GM18868 (cell line): ENCODE data around the gene FAM117B.
A peak's percentile ranks its signal among the peaks of the same experiment; 100 is the strongest.

Experiments
- ATAC-seq: cut with Tn5 transposase; IDR thresholded peaks from one replicate; pipeline ENCODE4 v1.9.1; 2021; ENCODE audit warnings: mild to moderate bottlenecking, moderate library complexity; ENCODE audit not compliant: unreplicated experiment

FAM117B gene

GRCh38 chr2:202634556-202635427, at the start of gene FAM117B:
FAM117B (plus strand) TSS chr2:202634969; CDS start chr2:202635188, 219 bp downstream.
- peak; percentile 92 for ATAC-seq

DNA sequence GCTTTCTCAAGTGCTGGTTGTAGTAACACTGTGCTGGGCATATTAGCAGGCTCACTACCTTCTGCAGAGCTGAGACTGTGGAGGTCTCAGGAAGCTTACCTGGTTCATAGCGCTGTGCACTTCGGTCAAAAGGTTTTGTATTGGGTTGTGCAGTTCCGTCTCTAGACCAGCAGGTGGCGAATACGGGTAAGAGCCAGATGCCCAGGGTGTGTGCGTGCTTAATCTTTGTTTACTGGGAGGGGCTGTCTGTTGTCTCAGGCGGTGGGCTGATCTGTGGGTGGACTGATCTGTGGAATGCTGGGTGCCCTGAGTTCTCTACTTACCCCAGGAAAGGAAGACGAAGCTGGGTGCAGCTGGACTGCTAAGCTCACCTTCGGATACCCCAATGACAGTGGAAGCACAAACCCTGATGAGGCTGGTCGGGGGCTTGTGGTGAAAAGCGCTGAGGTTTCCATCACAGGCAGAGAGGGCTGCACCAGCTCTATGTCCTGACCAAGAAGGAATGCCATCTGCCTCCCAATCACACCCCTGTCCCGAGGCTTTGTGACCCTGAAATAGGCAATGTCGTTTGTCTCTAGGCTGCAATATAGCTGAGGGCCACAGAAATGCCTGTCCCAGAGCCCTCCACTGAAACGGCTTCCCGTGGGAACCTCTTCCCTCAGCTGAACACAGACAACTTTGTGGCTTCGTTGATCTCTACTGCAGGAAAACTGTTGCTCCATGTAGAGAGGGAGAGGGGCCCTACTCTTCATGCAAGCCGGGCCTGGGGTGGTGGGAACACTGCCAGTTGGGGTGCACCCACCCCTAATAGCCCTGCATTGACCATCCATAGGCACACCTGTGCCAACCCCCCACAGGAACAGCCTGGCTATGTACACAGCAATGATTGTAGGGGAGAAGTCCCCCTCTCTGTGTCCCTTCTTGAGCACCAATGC, 45.9 kb upstream of the FAM117B start:
- peak; percentile 89 for ATAC-seq

- ATAC-seq = no peak
These were observed 45.2 kb upstream of the FAM117B start for GRCh38 chr2:202589582-202589949.

- no peak for ATAC-seq
These were observed 42.2 kb upstream of the FAM117B start for GRCh38 chr2:202592566-202592965.

GRCh38 chr2:202599105-202599504, 35.7 kb upstream of the FAM117B start:
- ATAC-seq = no peak

DNA sequence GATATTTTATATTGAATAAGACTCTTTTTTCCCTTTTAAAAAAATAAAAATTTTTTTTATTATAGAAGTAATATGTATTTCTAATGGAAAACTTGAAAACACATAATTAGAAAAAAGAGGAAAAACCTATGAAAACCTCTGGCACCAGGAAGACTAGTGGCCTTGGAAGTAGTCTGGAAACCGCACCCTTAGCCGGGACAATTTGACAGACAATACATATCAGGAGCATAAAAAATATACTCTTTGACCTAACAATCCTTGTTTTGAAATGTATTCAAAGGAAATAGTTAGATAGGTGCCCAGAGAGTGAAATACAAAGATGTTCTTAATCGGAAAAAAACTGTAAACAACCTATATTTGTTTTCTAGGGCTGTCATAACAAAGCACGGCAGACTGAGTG, 34.9 kb upstream of the FAM117B start:
- ATAC-seq = no peak

DNA sequence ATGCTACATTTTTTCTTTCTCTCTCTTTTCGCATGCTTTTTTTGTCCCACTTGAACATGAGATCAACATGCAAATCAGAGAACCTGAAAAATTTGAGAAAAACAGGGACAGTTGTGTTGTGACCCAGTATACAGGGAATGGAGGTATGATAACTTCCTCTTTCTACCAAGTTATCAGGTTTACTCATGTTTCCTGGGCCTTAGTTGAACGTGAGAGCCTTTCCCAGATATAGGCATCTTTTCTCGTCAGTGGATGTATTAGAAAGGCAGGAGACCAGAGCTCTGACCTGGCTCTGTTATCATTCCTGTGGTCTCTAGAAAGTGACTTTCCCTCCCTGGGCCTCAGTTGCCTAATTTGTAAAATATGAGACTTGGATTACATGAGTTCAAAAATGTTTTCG, 30.1 kb upstream of the FAM117B start:
- ATAC-seq = no peak

GRCh38 chr2:202605174-202605573, 29.6 kb upstream of the FAM117B start:
- no peak for ATAC-seq

GRCh38 chr2:202608142-202608852, 26.5 kb upstream of the FAM117B start:
- ATAC-seq = peak; percentile 35

DNA sequence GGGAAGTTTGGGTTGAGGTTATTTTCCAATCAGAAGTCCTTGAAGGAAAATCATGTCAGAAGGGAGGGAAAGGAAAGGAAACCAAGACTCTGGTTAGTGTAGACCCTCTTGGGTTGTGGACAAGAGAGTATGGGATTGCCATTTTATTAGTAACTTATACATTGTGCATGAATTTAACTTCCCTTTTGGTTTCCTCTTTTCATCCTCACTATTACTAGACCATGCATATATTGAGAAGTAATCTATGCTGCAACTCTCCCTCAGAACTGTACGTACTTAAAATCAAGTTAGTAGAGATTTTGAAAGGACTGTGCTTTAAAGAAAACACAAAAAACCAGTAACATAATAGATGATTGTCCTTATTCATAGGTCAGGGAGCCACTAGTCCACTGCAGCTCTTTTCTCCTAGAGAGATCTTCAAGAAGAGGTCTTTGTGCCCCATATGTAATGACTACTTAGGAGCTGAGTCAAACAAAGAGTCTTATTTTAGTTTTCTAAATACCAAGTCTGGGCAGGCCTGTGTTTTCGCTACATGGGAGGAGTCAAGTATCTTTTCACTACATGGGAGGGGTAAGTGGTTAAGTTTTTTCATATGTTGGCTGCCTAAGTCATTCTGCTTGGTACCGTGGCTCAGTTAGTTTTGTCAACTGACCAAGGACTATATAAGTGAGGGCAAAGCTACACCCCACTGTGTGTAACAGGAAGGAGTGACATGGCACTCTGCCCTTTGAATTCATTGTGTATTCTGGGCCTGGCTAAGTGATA, 25.2 kb upstream of the FAM117B start:
- ATAC-seq = peak; percentile 94

GRCh38 chr2:202610380-202610779, 24.4 kb upstream of the FAM117B start:
- no peak for ATAC-seq

- ATAC-seq = no peak
These were observed 22.6 kb upstream of the FAM117B start for GRCh38 chr2:202612145-202612544.

DNA sequence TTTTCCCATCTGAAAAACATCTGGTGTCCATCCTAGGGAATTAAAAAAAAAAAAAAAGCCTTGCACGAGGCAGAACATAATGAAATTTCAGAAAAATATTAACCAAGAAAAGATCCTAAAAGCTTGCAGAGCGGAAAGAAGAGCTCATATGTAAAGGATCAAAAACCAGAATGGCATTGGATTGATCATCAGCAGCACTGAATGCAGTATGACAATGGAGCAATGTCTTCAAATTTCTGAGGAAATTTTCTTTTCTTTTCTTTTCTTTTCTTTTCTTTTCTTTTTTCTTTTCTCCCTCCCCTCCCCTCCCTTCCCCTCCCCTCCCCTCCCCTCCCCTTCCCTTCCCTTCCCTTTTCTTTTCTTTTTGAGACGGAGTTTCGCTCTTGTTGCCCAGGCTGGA, 21.3 kb upstream of the FAM117B start:
- ATAC-seq = no peak

DNA sequence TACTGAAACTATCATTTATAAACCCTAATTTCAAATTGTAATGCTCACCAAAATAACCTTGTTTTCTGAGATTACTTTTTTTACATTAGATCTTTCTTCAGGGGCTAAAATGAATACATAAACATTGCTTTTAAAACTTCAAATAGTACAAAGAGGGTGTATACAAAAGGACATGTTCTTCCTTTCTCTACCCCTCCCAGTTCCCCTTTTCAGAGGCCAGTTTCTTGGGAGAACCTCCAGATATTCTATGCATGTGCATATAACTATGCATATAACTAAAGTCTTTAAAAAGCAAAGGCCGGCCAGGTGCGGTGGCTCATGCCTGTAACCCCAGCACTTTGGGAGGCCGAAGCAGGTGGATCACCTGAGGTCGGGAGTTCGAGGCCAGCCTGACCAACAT, 10.6 kb upstream of the FAM117B start:
- no peak for ATAC-seq

- ATAC-seq = no peak
These were observed 7.7 kb upstream of the FAM117B start for GRCh38 chr2:202627042-202627441.

DNA sequence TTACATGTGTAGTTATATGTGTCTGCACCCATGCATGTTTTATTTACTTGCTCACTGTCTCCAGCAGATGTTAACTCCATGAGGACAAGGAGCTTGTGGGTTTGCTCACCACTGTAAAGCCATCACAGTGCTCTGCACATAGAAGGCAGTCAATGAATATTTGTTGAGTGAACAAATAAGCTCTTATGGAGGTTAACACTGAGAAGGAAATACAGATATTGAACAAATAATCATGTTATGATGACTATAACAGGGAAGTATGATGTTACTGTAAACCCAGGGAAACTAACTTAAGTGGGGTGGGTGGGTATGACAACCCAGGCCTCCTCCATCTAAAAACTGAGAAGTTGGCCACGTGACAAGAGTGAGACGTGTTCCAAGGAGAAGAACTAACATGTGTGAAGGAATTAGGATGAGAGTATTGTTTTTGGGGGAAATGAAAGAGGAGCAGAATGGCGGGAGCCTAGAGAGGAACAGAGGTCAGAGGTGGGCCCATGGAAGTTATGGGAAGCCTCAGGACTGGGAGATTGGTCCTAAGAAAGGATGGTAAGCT, 6.0 kb upstream of the FAM117B start:
- no peak for ATAC-seq

DNA sequence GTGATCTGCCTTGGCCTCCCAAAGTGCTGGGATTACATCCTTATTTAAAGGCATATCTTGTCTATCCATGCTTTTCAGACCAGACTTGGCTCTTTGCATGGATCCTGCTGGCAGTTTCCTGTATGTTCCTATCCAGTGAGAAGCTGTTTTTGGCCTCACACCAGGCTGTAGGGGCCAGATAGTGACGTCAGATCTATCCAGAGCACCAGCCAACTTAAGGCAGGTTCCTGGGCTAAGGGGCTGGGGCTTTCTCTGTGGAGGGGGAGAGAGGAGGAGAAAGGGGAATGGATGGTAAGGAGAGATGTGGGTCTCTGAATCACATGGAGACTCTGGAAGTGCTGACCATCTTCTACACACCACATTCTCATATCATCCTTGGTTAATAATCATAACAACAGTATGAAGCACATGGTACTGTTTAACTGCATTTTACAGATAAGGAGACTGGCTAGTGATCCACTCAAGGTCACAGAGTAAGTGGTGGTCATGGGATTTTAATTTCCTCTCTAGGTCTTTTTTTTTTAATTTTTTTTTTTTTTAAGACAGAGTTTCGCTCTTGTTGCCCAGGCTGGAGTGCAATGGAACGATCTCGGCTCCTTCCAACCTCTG, 2.0 kb upstream of the FAM117B start:
- ATAC-seq = no peak

- ATAC-seq = no peak
These were observed 1.3 kb upstream of the FAM117B start for GRCh38 chr2:202633470-202633869.

DNA sequence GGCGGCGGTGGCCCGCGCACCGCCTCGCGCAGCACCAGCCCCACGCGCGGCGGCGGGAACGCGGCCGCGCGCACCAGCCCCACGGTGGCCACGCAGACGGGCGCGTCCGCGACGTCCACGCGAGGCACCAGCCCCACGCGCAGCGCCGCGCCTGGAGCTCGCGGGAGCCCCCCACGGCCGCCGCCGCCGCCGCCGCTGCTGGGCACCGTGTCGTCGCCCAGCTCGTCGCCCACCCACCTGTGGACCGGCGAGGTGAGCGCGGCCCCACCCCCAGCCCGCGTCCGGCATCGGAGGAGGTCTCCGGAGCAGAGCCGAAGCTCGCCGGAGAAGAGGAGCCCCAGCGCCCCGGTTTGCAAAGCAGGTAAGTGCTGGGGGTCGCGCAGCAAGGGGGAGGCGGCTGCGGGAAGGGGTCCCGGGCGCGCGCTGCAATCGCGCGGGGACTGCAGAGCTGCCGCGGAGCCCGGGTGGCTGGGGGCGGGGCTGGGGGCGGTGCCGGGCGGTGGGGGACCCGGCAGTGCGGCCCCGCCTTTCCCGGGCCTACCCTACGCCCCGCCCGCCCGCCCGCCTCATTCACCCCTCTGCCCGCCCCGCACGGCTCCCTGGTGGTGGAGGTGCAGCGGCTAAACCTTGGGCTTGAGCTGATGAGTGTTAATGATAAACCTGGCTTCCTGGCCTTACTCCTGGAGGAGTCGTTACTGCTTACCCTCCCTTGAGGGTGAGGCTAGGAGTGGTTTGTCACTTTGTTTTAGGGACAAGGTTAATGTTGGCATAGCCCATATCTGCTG, 851 bp downstream of the FAM117B start:
- peak; percentile 55 for ATAC-seq
